PC-3 (cell line): ENCODE results near the gene CACNA1B. TPM values are rescaled to one million over a fixed set of nuclear protein-coding genes. Genes with fewer than 3 reads are reported as not detected.

ENCODE experiments used
- ATAC-seq: fragments of 200-7000 bp; cut with Tn5 transposase; 2 replicates; pipeline ENCODE4 v1.9.1; 2020; ENCODE audit warnings: mild to moderate bottlenecking, moderate library complexity
- BruUV-seq: library from RNA; stranded (reverse); fragments of 400-500 nt; replicated peaks from 2 replicates; lab custom pipeline; 2021; lab: Mats Ljungman, UMichigan
- CTCF ChIA-PET: fragments of 300-600 bp; sonication (Branson Sonifier 250); formaldehyde crosslinking; loops from one replicate; lab custom pipeline; 2022; ENCODE audit warnings: antibody characterized with exemption; lab: Charles Lee
- POLR2A ChIA-PET: fragments of 300-600 bp; sonication (Branson Sonifier 250); formaldehyde crosslinking; loops from one replicate; lab custom pipeline; 2022; ENCODE audit warnings: antibody characterized with exemption; ENCODE audit not compliant: unreplicated experiment; lab: Charles Lee
- DNase-seq: peaks from one replicate; pipeline ENCODE4 v3.0.0-alpha.2; 2015
- H2AFZ ChIP-seq: fragments of 300-600 bp; sonication (generic); 2 replicates; pipeline ENCODE4 v1.6.0; 2016; ENCODE audit warnings: antibody characterized with exemption, low read length
- H3F3A ChIP-seq: fragments of 300-600 bp; sonication (generic); one replicate; pipeline ENCODE4 v1.6.0; 2017; ENCODE audit warnings: antibody characterized with exemption, low read length, control low read depth, mild to moderate bottlenecking; ENCODE audit not compliant: unreplicated experiment
- H3K27ac ChIP-seq: fragments of 300-600 bp; sonication (generic); 2 replicates; pipeline ENCODE4 v1.5.1; 2016; ENCODE audit warnings: mild to moderate bottlenecking, low read length
- H3K27me3 ChIP-seq: fragments of 300-600 bp; sonication (generic); 2 replicates; pipeline ENCODE4 v1.6.1; 2016; ENCODE audit warnings: low read length, mixed read lengths
- H3K36me3 ChIP-seq: fragments of 300-600 bp; sonication (generic); 2 replicates; pipeline ENCODE4 v1.6.1; 2016; ENCODE audit warnings: low read depth, mixed run types, low read length, mixed read lengths
- H3K4me1 ChIP-seq: fragments of 300-600 bp; sonication (generic); 2 replicates; pipeline ENCODE4 v1.5.1; 2016; ENCODE audit warnings: low read length; ENCODE audit not compliant: insufficient read depth
- H3K4me2 ChIP-seq: fragments of 300-600 bp; sonication (generic); 2 replicates; pipeline ENCODE4 v1.6.0; 2016; ENCODE audit warnings: low read length
- H3K4me3 ChIP-seq: fragments of 300-600 bp; sonication (generic); 2 replicates; pipeline ENCODE4 v1.5.1; 2016; ENCODE audit warnings: mild to moderate bottlenecking, low read length, mixed read lengths
- H3K79me2 ChIP-seq: fragments of 300-600 bp; sonication (generic); 2 replicates; pipeline ENCODE4 v1.6.1; 2017; ENCODE audit warnings: low read length, mixed read lengths
- H3K9ac ChIP-seq: fragments of 300-600 bp; sonication (generic); 2 replicates; pipeline ENCODE4 v1.6.0; 2016; ENCODE audit warnings: mild to moderate bottlenecking, low read length
- H3K9me2 ChIP-seq: fragments of 300-600 bp; sonication (generic); replicated peaks from 2 replicates; pipeline ENCODE4 v1.6.1; 2016; ENCODE audit warnings: mixed run types, low read length, mixed read lengths
- H3K9me3 ChIP-seq: fragments of 300-600 bp; sonication (generic); 2 replicates; pipeline ENCODE4 v1.6.1; 2016; ENCODE audit warnings: low read length, mixed read lengths
- H4K20me1 ChIP-seq: fragments of 300-600 bp; sonication (generic); 2 replicates; pipeline ENCODE4 v1.6.1; 2016; ENCODE audit warnings: low read length, mixed read lengths
- EZH2 ChIP-seq: fragments of 300-600 bp; sonication (generic); IDR thresholded peaks from one replicate; pipeline ENCODE4 v1.6.1; 2017; ENCODE audit warnings: antibody characterized with exemption, mild to moderate bottlenecking, low read length; ENCODE audit not compliant: unreplicated experiment
- EZH2phosphoT487 ChIP-seq: fragments of 300-600 bp; sonication (generic); IDR thresholded peaks from 2 replicates; pipeline ENCODE4 v1.6.1; 2018; ENCODE audit warnings: mild to moderate bottlenecking, antibody characterized with exemption, low read length, borderline replicate concordance
- intact Hi-C: fragments of 100-400 bp; cut with micrococcal nuclease; formaldehyde crosslinking; loops from 2 replicates; pipeline ENCODE4 v1.9.0; 2023
- total RNA-seq: library from RNA; depleted of rRNA; stranded (reverse); fragments of >200 nt; gene quantifications from 2 replicates; pipeline ENCODE4 v1.2.3, GENCODE V29; 2014
- TF ChIP-seq, protein P1 (sequence below): fragments of 300-600 bp; sonication (generic); conservative IDR thresholded peaks from 2 replicates; pipeline ENCODE4 v1.5.1; 2017; ENCODE audit warnings: antibody characterized with exemption, low read depth, mild to moderate bottlenecking, low read length

CACNA1B gene
- total RNA-seq, 1 experiment from 2014 or later: not detected

GRCh38 chr9:138103849-138104206 is 226.2 kb downstream of the CACNA1B start:
- ATAC-seq (no peak), DNase-seq (no peak)
- H3F3A ChIP-seq: no peaks in the 10 kb centered on the region
- no peak overlapping the region for H2AFZ ChIP-seq
- intact Hi-C loops: no loop called here
- H4K20me1 ChIP-seq: no peaks in the 10 kb centered on the region
- POLR2A ChIA-PET: no interaction called here
- no peaks in the 10 kb centered on the region for H3K9me3 ChIP-seq
- no TSS peak for BruUV-seq
- no peak overlapping the region for H3K4me2 ChIP-seq
- H3K36me3 ChIP-seq: no peaks in the 10 kb centered on the region
- H3K4me1 ChIP-seq: no peaks in the 10 kb centered on the region
- no peak for TF ChIP-seq EZH2phosphoT487
- TF ChIP-seq, protein P1, sequence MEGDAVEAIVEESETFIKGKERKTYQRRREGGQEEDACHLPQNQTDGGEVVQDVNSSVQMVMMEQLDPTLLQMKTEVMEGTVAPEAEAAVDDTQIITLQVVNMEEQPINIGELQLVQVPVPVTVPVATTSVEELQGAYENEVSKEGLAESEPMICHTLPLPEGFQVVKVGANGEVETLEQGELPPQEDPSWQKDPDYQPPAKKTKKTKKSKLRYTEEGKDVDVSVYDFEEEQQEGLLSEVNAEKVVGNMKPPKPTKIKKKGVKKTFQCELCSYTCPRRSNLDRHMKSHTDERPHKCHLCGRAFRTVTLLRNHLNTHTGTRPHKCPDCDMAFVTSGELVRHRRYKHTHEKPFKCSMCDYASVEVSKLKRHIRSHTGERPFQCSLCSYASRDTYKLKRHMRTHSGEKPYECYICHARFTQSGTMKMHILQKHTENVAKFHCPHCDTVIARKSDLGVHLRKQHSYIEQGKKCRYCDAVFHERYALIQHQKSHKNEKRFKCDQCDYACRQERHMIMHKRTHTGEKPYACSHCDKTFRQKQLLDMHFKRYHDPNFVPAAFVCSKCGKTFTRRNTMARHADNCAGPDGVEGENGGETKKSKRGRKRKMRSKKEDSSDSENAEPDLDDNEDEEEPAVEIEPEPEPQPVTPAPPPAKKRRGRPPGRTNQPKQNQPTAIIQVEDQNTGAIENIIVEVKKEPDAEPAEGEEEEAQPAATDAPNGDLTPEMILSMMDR: no peak
- TF ChIP-seq EZH2: no peak
- H3K9me2 ChIP-seq: no peaks in the 10 kb centered on the region
- no peak overlapping the region for H3K9ac ChIP-seq
- no peak overlapping the region for H3K4me3 ChIP-seq
- H3K79me2 ChIP-seq: no peaks in the 10 kb centered on the region
- H3K27me3 ChIP-seq: 0 out of 2 replicates have a peak, but pooled peaks cover 5% of the 10 kb centered on the region
- CTCF ChIA-PET: no interaction called here
- H3K27ac ChIP-seq: no peak overlapping the region

- no peak overlapping the region for H3K27ac ChIP-seq
- H3K36me3 ChIP-seq: no peaks in the 10 kb centered on the region
- ChIA-PET CTCF (no interaction called here), POLR2A (no interaction called here)
- no peaks in the 10 kb centered on the region for H3K79me2 ChIP-seq
- H3F3A ChIP-seq: no peaks in the 10 kb centered on the region
- H3K9ac ChIP-seq: no peak overlapping the region
- H4K20me1 ChIP-seq: no peaks in the 10 kb centered on the region
- no TSS peak for BruUV-seq
- no peak overlapping the region for H3K4me2 ChIP-seq
- no peaks in the 10 kb centered on the region for H3K9me3 ChIP-seq
- no peaks in the 10 kb centered on the region for H3K9me2 ChIP-seq
- intact Hi-C loops: no loop called here
- no peak overlapping the region for H2AFZ ChIP-seq
- no peak for DNase-seq
- H3K27me3 ChIP-seq: peaks cover 10% of the 10 kb centered on the region; the same call in 1 of the 2 replicates
- TF ChIP-seq EZH2phosphoT487 (no peak), EZH2 (no peak)
- TF ChIP-seq, protein P1: no peak
- no peaks in the 10 kb centered on the region for H3K4me1 ChIP-seq
- ATAC-seq: no peak
- H3K4me3 ChIP-seq: no peak overlapping the region
These were observed 226.9 kb downstream of the CACNA1B start for GRCh38 chr9:138104251-138105122.

DNA sequence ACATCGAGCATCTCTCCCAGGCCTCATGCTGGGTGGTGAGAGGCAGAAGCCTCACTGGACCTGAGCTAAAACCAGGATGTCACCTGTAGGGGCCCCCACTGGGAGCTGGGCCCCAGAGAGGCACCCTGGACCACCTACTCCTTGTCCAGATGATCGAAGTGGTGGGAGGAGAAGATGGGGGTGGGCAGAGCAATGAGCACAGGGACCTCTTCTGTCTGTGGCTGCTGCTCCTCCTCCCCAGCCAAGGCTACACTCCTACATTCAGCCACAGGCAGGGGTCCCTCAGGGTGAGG is 227.5 kb downstream of the CACNA1B start:
- no peak for DNase-seq
- BruUV-seq: no TSS peak
- Histone ChIP-seq H3K4me3 (no peak overlapping the region), H3K4me2 (no peak overlapping the region), H3K9ac (no peak overlapping the region), H2AFZ (no peak overlapping the region), H3F3A (no peaks in the 10 kb centered on the region), H3K9me2 (no peaks in the 10 kb centered on the region), H4K20me1 (no peaks in the 10 kb centered on the region), H3K27ac (no peak overlapping the region), H3K27me3 (peaks cover 11% of the 10 kb centered on the region; the same call in 1 of the 2 replicates), H3K9me3 (no peaks in the 10 kb centered on the region), H3K36me3 (no peaks in the 10 kb centered on the region), H3K79me2 (no peaks in the 10 kb centered on the region), H3K4me1 (no peaks in the 10 kb centered on the region)
- ATAC-seq: no peak
- CTCF ChIA-PET: no interaction called here
- TF ChIP-seq EZH2 (no peak), EZH2phosphoT487 (no peak)
- TF ChIP-seq, protein P1: no peak
- intact Hi-C loops: no loop called here
- POLR2A ChIA-PET: no interaction called here
